G401 (cell line): ENCODE measurements around the gene DHRS3. TPM values are rescaled to one million over a fixed set of nuclear protein-coding genes. Genes with fewer than 3 reads are reported as not detected.

Source experiments
- DNase-seq: peaks from one replicate; pipeline ENCODE4 v3.0.0-alpha.2; 2015; ENCODE audit warnings: low spot score
- in situ Hi-C: cut with HindIII; loops from 2 replicates; pipeline ENCODE4 v1.10.0; 2016; ENCODE audit warnings: low sequenced_read_pairs, mixed read lengths
- total RNA-seq: library from RNA; depleted of rRNA; stranded (reverse); fragments of >200 nt; shearing (Covaris generic); gene quantifications from 2 replicates; pipeline ENCODE4 v1.2.3, GENCODE V29; 2014

DHRS3 gene
- total RNA-seq, 1 experiment from 2014 or later = 9.1 TPM

- DNase-seq = no peak
- in situ Hi-C loops = no loop called here
These were observed 22.9 kb upstream of the DHRS3 start for GRCh38 chr1:12640958-12641272.

- in situ Hi-C loops = no loop called here
- DNase-seq = no peak
These were observed 22.4 kb upstream of the DHRS3 start for GRCh38 chr1:12640237-12640957.

DNA sequence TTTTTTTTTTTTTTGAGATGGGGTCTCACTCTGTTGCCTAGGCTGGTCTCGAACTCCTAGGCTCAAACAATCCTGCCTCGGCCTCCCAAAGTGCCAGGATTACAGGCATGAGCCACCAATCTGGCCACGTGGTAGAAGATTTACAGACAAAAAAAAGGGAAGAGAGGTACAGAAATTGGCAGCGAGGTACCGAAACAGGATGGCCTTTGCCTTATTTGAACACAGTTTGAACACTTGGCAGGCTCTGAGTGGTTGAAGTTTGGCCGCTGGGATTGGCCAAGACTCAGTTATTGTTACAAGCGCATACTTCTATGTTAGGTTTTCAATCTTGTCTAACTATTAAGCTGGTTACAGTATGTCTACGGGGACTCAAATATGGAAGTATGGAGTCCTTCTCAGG lies 19.7 kb upstream of the DHRS3 start:
- DNase-seq = no peak
- in situ Hi-C loops = no loop called here

DNA sequence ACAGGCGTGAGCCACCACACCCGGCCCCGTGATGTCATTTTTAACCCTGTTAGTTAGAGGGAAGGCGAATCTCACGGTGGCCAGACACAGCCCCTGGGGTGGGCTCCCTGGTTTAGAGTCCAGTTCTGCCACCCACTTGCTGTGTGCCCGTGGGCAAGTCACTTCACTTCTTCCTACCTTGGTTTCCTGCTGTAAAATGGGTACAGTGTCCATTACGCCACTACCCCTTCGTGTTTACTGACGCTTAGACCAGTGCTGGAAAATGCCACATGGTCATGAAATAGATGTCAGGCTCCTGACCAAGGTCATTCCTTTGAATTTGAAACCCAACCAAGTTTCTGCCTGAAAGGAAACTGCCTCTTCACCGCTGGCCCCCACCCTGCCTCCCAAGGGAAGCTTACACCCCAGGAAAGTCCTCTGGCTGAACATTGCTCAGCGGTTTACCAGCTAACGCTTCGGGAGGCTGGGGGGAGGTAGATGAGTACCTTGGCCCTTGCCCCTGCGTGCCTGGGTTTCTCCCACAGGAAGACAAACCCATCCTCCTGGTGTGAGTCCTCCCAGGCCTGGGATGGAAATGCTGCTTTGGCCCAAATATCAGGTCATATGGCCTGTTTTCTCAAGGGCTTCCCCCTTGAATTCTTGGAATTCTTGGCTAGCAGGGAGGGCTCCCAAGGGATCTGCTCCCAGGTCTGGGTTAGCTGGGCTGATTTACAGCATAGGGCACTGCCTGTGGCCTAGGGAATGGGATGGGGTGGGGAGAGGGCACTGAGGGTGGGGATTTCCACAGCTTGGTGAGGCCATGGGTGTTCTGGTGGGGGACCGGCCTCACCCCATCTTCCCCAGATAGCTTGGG lies 18.3 kb upstream of the DHRS3 start:
- in situ Hi-C loops = no loop called here
- no peak for DNase-seq

GRCh38 chr1:12634696-12635202 lies 16.7 kb upstream of the DHRS3 start:
- DNase-seq = no peak

GRCh38 chr1:12634156-12634555 lies 16.1 kb upstream of the DHRS3 start:
- no peak for DNase-seq
- in situ Hi-C loops = no loop called here

More at GRCh38 chr1:12634696-12635202, 16.7 kb upstream of the DHRS3 start:
- in situ Hi-C loops = no loop called here

DNA sequence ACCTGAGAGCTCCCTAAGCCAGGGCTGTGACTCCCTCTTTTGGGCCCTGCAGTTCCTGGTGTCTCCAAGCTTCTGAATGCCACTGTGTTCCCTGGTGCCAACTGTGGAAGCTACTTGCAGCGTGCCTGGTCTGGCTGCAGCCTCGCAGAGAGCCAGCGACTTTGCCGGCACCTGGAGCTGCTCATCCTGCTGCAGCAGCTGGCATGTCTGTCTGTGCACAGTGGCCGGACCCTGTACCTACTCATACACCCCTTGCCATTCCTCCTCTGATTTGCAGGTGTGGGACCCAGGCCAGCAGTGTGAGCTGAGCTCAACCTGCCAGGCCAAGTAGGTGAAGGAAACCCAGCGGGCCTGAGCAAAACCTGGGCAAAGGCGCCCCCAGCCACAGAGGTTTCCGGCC lies 13.6 kb upstream of the DHRS3 start:
- in situ Hi-C loops = no loop called here
- DNase-seq = no peak

DNA sequence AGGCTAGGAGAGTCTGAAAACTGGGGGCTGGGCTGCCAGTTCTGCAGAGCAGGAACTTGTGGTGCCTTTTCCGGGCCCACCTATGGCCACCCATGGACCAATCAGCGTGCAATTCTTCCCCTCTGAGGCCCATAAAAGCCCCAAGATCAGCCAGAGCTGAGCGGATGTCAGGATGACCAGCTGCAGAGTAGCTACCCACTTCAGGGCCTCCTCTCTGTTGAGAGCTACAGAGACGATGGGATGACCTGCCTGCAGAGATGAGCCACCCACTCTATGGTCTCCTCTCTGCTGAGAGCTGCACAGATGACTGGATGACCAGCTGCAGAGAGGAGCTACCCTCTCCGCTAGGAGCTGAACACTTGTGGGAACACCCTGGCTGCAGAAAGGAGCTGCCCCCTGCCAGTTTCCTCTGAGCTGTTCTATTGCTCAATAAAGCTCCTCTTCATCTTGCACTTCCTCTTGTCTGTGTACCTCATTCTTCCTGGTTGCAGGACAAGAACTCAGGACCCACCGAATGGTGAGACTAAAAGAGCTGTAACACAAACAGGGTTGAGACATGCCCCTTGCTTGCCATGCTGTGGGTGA lies 13.0 kb upstream of the DHRS3 start:
- in situ Hi-C loops = no loop called here

GRCh38 chr1:12629985-12630760 lies 12.2 kb upstream of the DHRS3 start:
- DNase-seq = no peak
- in situ Hi-C loops = no loop called here

More for the DNA sequence above, 13.0 kb upstream of the DHRS3 start:
- no peak for DNase-seq

DNA sequence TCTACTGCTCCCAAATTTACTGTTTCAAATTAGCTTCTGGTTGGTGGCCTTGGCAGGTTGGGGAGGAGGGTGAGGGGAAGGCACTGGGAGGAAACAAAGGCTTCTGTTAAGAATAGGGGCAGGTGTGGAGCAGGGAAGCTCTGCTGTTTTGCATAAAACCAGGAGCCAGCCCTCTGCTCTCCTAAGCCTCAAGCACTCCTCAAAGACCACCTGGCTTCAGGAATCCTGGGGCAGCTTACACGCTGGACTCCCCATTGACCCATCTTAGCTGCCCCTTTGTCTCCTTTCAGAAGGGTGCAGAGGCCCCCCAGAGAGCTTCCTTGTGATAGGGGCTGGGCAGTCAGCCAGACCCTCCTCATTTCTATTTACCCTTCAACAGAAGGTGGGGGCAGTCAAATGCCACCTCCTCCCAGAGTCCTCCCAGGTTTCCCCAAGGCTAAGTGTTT lies 11.5 kb upstream of the DHRS3 start:
- no peak for DNase-seq
- in situ Hi-C loops = no loop called here

DNA sequence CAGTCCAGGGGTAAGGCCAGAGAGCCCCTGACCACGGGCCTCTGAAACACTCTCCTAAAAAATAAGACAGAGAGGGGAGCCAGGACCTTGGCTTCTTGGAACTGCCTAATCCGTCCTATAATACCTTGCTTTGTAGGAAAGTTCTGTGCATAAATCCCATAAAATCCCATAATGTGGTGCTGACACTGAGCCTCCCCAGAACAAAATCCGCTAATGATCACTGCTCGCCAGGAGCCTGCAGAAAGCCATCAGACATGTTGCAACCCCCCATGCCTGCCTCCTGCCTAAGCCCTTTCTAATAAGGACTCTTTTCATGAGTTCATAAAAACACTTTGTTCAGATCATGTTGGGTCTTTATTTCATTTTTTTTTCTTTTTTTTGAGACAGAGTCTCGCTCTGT lies 9.3 kb upstream of the DHRS3 start:
- in situ Hi-C loops = no loop called here
- no peak for DNase-seq

DNA sequence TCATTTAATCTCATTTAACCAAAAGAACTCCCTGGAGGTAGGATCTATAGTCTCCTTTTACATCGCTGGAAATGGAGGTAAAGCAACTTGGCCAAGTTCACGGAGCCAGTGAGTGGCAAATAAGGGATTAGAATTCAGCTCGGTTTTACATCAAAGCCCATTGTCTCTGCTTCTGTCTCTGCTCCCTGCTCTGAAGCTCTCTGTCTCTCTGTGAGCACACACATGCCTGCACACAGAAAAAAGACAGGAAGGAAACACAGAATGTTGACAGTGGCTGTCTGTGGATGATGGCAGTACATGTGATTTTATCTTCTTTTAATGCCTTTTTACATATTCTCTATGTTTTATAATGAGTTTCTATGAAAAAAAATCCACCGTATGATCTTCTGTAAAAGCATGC lies 8.9 kb upstream of the DHRS3 start:
- in situ Hi-C loops = no loop called here

DNA sequence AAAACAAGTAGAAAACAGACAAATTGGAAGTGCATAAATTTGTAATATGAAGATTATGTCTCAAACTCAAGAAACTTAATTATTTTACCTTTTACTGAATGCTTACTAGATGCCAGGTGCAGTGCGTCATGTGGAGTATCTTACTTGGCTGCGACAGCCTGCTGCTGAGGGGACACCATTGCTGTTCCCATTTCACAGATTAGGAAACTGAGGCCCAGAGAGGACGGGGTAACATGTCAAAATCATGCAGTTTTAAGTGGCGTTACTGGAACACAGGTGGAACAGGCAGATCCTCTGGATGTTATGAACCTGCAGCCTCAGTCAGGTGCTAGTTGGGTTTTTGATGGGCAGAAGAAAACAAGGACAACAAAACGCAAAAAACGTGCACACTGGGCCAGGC lies 7.3 kb upstream of the DHRS3 start:
- in situ Hi-C loops = no loop called here

More for the DNA sequence above, 8.9 kb upstream of the DHRS3 start:
- DNase-seq = no peak

DNA sequence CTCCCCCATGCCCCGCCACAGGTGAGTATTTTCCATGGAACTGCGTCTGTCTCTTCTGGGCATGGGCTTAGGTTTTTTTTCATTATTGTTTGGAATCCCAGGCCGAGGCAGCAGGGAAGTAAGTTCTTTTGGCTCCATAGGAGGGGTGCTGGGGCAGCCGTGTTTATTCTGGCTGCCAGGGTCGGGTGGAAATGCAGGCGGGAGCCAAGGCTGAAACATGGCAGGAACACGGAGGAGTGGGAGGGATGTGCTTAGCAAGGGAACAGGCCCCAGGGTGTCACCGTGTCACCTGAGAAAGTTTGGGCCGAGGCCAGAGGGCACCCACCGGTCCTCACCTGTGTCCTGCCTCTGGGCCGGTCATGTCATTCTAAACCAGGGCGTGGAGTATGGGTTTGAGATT lies 4.5 kb upstream of the DHRS3 start:
- in situ Hi-C loops = no loop called here
- DNase-seq = no peak

More for the DNA sequence above, 7.3 kb upstream of the DHRS3 start:
- DNase-seq = no peak

- no peak for DNase-seq
- in situ Hi-C loops = no loop called here
These were observed 3.6 kb upstream of the DHRS3 start for GRCh38 chr1:12621346-12622335.

DNA sequence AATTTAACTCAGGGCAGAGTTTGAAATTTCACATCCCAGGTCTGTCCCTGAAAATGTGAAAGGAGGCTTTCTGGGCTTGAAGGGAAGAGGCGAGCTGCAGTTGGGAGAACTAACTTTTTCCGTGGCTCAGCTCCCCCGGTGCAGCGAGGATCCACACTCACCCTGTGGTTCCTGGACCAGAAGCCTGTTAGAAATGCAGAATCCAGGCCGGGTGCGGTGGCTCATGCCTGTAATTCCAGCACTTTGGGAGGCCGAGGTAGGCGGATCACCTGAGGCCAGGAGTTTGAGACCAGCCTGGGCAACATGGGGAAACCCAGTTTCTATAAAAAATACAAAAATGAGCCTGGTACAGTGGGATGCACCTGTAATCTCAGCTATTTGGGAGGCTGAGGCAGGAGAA lies 2.9 kb upstream of the DHRS3 start:
- in situ Hi-C loops = no loop called here
- DNase-seq = no peak

GRCh38 chr1:12620488-12620865 lies 2.5 kb upstream of the DHRS3 start:
- in situ Hi-C loops = no loop called here

GRCh38 chr1:12619792-12620487 lies 1.9 kb upstream of the DHRS3 start:
- in situ Hi-C loops = no loop called here
- peak; percentile 66 for DNase-seq

More at GRCh38 chr1:12620488-12620865, 2.5 kb upstream of the DHRS3 start:
- DNase-seq = no peak
